GM21381 (cell line): ENCODE measurements around the gene RPH3AL.
A peak's percentile ranks its signal among the peaks of the same experiment; 100 is the strongest.

Experiments used
- ATAC-seq: cut with Tn5 transposase; IDR thresholded peaks from one replicate; pipeline ENCODE4 v1.9.1; 2021; ENCODE audit warnings: mild to moderate bottlenecking, moderate library complexity; ENCODE audit not compliant: unreplicated experiment

RPH3AL gene, protein sequence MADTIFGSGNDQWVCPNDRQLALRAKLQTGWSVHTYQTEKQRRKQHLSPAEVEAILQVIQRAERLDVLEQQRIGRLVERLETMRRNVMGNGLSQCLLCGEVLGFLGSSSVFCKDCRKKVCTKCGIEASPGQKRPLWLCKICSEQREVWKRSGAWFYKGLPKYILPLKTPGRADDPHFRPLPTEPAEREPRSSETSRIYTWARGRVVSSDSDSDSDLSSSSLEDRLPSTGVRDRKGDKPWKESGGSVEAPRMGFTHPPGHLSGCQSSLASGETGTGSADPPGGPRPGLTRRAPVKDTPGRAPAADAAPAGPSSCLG

DNA sequence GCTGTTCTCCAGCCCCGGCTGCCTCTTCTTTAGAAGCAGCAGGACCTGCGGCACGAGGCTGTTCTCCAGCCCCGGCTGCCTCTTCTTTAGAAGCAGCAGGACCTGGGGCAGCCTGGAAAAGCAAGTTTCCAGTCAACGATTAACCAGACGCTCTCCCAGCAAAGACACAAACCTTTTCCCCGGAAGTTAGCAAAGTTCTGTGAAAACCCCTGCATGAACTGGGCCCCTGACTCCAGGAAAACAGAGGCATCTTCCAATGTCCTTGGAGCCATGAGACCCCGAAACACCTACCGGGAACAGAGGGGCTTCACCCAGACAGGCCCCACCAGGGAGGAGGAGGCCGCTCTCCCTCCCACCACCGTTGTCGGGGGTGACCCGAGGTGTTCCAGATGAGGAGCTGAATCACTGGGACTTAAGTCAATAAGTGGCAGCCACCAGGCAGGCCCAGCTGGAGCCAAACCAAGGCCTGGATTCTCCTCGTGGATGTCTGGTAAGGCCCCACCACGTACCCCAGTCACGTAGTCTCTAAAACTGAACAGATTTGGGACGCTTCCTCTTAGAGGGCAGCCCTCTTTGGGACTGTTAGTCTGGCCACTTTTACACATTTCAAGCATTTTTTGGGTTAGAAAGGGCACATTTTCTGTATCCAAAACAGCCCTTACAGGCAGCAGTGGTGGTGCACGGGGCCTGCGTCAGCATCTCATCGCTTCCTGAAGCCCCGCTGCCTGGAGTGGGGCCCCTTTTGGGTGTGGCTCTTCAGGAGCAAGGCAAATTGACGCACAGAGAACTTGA lies at the start of gene RPH3AL:
RPH3AL (minus strand) TSS at position 387 of the 792 bp plus-strand sequence. CDS start 25,264 bp downstream, outside the sequence.
- ATAC-seq, result no peak

DNA sequence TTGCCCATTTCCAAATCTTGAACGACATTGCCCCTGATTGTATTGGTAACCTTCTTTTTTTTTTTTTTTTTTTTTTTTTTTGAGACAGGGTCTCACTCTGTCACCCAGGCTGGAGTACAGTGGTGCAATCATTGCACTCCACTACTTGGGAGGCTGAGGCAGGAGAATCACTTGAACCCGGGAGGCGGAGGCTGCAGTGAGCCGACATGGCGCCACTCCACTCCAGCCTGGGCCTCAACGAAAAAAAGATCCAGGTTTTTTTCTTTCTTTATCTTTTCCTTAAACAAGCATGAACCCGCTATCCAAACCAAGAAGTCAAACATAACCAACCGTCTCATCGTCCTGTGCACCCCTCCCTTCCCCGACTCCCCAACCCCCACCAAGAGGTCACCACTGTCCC lies 47.6 kb upstream of the RPH3AL start:
- ATAC-seq, result no peak

DNA sequence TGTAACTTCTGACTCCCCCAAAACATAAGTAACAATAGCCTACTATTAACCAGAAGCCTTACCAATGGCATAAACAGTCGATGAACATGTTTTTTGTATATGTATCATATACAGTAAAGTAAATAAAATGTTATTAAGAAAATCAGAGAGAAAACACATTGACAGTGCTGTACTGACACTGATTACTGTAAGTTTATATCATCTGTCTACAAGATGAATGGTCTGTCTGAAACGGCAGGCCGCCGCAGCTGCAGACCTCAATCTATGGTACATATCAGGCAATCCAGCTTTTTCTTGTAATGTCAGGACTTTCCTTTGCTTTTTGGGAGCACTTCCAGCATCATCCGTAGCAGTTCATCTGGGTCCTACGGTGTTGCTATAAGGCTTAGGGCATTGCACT lies 44.2 kb upstream of the RPH3AL start:
- ATAC-seq, result no peak

DNA sequence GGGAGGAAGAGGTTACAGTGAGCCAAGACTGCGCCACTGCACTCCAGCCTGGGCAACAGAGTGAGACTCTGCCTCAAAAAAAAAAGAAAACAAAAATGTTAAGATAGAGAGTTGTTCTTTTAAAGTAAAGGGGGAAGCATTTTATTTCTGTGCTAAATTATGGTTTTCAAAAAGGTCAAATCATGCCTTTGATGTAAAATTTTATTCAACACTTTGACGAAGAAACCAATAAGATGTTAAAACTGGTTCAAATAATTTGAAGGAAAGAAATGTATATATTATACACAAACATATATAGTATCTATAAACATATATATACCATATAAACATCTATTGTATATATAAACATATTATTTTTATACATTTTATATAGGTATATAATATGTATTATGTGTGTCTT lies 43.4 kb upstream of the RPH3AL start:
- no peak for ATAC-seq

DNA sequence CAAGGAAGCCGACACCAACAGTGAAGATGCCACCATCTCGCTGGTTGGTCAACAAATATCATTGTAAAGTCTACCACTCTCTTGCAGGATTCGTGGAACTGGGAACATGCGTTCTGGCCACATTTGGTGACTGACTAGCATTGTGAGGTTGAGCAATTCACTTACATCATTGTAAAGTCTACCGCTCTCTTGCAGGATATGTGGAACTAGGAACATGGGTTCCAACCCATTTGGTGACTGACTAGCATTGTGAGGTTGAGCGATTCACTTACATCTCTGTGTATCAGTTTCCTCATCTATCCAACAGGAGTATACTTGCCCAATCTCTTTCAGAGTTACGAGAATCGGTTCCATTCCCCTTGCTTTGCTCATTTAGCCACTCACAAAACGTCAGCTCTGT lies 42.6 kb upstream of the RPH3AL start:
- no peak for ATAC-seq

DNA sequence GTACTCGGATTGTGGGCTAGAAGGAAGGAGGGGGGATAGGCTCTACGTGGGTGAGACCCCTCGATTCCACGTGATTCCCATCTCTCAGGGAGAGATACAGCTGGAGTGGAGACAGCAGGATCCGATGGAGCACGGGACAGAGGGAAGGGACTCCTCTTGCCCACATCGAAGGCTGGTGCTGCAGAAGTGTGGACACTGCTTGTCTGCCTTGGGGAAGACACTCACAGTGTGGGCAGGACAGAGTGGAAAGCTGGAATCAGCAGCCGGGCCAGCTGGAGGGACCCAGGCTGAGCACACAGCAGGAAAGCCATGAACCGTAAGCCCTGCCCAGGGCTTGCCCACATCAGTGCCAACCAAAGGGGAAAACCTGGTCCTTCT lies 42.1 kb upstream of the RPH3AL start:
- ATAC-seq, result no peak

DNA sequence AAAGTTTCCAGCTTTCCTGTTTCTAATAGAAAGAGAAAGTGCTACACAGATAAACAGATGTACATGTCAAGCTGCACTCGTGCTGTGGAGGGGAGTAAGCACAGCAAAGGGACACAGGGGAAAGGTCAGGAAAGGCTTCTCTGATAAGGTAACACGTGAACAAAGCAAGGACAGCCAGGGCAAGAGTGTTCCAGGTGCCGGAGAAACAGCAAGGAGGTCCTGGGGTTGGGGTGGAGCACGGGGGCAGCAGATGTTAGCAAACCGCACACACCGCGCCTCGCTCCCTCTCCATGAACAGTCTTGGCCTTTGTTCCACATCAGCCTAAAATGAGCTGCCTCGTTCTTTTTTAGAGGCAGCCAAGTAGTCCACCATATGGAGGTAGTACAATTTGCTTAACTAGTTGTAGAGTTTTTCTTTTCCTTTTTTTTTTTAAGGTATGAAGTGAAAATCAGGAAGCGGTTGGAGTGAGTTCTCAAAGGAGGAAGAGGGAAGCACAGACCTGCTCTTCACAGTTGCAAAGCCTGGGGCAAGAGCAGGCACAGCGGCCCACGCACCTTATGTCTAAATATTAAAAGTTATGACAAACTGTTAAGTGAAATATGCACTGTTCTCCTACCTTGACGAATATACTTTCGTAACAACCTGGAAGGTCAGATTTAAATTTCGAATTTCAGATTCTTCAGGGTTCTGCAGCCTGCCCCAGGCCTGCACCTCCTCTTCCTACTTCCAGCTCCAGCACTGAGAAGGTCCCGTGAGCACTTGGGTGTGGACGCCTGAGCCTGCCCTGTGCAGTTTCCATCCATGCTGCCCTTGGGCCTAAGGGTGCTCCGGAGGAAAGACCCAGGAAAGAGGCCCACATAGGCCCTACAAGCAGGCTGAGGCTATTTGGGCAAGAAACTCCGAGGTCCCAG lies 41.5 kb upstream of the RPH3AL start:
- ATAC-seq, result no peak

DNA sequence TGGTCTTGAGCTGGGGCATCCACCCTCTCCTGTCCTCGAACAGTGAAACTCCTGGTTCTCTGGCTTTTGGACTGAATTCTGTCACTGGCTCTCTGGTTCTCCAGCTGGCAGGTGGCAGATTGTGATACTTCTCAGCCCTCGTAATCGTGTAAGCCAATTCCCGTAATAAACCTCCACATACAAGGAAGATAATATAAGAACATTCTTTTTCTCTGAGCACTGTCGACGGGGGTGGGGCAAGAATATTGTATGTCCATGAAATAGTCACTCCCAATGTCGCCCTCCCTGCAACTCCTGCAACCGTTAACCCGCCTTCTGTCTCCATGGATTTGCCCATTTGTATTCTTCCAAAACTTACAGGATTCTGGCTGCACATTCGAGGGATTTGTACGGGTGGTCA lies 39.2 kb upstream of the RPH3AL start:
- ATAC-seq, result no peak

DNA sequence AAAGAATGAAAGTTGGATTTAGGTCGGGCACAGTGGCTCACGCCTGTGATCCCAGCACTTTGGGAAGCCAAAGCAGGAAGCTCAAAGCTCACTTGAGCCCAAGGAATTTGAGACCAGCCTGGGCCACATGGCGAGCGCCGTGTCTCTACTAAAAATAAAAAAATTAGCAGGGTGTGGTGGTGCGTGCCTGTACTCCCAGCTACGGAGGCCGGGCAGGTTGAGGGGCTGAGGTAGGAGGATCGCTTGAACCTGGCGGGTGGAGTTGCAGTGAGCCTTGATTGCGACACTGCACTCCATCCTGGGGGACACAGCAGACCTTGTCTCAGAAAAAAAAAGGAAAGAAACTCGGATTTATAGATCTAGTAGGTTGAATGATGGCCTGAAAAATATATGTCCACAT lies 37.4 kb upstream of the RPH3AL start:
- ATAC-seq, result no peak

DNA sequence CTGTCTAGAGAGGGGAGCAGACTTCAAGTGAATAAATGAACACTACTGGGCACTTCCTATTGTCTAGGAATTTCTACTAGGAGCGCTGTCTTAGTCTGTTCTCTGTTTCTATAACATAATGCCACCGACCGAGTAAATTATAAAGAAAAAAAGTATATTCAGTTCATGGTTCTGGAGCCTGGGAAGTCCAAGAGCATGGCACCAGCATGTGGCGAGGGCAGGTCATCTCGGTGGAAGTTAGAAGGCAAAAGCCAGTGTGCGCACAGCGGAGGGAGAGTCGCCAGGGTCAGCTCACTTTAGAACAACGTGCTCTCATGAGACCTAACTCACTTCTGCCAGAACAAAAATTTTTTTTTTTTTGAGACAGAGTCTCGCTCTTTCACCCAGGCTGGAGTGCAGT lies 35.5 kb upstream of the RPH3AL start:
- ATAC-seq, result no peak

DNA sequence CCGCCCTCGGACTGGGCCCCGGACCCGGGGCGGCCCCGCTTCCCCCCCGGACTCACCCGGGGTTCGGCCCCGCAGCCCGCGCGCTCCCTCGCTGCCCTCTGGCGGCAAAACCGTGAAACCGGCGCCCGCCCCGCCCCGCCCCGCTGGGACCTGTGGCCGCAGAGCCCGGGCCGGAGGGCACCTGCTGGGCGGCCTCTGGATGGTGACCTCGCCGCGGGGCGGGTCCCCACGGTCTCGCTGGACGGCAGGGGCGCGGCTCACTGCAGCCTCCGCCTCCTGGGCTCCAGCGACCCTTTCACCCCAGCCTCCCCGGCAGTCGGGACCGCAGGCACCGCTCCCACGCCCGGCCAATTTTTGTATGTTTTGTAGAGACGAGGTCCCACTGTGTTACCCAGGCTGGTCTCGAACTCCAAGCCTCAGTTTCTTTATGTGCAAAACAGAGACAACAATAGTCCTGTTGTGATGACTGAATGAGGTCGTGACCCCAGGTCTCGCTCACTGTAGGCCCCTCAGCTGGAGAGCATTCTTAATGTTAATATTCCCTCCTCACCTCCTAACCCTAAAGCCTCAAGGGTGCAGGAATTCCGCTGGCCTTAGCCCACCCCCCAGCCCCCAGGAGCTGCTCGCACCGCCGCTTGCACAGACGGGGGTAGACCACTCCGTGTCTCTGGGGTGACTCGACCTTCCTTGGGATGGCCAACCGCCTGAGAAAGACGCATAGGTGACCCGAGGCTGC lies 33.7 kb upstream of the RPH3AL start:
- ATAC-seq, result peak; percentile 79

DNA sequence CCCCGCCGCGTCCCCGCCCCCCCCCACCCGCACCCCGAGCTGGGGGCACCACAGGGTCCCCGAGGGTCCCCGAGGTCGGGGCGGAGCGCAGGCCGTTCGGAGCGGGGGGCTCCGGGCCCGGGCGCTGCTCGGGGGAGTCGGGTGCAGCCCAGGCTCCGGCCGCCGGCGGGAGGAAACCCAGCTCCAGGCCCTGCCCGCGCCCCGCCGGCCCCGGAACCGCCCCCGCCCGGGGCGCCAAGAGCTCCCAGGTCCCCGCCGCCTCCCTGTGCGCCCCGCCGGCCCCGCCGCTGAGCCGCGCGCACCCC lies 33.2 kb upstream of the RPH3AL start:
- peak; percentile 11 for ATAC-seq

DNA sequence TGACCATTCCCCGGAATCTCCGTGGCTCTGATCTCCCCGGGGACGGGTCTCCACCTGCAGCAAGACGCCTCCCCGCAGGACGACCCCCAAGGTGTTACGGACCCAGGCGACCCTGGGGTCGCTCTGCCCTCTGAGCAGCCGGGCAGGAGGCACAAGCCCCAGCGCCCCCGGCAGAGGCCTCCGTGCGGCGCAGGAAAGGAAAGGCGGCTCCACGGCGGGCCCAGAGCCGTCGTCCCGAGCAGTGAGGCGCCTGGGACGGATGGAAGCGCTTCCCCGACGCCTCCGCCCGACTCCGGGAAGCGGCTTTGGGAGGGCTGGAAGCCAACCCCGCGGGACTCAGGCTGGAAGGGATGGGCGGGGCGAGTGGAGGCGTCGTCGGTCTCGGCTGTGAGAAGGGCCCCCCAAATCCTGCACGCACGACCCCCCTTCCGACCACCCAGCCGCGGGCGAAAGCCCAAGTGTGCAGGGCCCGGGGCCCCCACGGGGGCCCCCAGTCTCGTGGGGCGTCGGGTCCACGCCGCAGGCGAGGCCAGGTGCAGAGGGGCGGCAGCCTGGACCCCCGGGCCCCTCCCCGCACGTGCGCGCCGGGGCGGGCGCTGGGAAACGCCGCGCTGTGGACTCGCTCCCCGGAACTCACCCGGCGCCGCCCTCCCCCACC lies 32.7 kb upstream of the RPH3AL start:
- ATAC-seq, result peak; percentile 11

DNA sequence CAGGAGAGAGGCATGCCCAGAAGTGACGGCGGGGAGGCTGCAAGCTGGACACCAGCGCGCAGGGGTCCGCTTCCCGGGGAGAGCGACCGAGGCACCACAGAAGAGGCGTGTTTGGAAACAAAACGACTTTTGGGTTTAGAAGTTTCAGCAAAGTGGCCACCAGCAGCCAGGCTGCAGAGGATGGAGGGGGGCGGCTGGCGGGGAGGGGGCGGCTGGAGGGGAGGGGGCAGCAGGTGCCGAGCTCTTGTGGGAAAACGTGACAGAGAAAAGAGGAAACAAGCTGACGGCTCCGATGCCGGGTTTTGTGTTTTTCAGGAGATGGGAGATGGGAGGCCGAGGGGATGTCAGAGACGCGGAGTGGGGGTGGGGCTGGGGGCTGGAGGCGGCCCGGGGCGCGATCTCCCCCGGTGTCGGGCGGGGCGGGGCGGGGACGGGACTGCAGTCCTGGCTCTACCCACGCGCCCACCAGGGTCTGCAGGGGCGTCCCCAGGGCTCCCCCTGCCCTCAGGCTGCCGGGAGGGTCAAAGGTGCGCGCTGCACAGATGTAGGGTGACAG lies 32.1 kb upstream of the RPH3AL start:
- no peak for ATAC-seq

DNA sequence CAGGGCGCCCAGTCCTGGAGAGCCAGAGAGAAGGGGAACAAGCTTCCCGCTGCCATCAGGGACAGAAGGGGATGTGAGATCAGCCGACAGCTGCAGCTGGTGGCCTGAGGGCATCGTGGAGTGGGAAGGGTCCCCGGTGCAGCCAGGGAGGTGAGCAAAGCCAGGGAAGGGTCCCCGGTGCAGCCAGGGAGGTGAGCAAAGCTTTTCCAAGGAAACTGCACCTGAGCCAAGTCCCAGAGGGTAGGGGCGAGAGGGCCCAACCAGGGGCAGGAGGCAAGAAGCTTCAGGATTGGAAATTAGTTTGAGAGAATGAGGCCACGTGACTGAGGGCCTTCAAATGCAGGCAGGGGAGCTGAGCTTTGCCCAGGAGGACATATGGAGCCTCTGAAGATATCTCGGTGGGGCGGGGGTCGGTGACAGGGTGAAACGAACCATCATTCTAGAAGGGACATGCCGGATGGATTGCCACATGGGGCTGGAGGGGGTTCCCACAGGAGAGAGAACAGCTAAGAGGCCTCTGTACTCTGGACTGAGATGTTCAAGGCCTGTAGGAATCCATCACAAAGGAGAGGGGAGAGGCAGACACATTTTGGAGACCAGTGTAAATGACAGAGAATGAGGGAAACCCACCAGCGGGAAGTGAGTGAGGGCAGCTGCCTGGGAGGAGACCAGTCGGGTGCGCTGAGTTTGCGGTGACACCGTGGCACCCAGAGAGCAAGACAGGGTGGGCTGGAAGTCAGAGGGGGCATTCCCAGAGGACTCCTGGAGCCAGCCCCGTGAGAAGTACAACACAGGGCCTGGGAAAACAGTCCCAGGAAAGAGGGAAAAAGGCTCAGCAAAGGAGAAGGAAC lies 31.4 kb upstream of the RPH3AL start:
- no peak for ATAC-seq

DNA sequence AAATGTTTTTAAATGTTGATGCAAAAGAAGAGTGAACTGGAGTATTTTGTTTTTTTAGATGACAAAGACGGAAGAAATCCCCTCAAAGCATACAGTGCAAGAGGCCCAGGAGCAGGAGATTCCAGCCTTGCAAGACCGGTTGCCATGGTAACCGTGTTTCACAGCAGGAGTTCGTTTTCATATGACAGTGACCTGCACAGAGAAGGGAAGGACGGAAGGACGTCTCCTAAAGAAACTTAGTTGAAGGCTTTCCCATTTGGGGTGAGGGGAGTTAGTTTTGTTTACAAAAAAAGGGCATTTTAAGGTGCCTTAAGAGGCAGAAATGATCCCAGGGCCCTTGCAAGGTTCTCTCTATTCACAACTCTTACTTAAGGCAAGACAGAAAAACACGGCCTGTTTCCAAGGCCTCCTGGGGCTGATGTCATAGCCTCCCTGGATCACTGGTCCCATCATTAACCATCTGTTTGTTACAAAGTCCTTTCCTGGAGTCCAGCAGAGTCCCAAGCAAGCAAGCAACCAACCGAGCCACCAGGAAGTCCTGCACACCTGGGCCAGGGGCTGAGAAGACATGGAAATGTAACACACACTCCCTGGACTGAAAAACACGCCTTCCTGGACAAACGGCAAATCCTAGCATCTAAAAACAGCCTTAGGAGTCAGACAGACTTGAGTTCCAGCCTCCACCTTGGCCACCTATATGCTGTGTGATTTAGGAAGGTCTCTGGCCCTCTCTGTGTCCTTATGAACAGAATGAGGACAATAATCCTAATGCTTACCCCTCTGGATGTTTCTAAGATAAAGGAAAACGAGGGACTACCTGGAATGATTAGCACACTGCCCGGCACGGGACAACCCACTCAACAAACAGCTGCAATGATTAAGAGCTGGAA lies 30.3 kb upstream of the RPH3AL start:
- ATAC-seq, result no peak

DNA sequence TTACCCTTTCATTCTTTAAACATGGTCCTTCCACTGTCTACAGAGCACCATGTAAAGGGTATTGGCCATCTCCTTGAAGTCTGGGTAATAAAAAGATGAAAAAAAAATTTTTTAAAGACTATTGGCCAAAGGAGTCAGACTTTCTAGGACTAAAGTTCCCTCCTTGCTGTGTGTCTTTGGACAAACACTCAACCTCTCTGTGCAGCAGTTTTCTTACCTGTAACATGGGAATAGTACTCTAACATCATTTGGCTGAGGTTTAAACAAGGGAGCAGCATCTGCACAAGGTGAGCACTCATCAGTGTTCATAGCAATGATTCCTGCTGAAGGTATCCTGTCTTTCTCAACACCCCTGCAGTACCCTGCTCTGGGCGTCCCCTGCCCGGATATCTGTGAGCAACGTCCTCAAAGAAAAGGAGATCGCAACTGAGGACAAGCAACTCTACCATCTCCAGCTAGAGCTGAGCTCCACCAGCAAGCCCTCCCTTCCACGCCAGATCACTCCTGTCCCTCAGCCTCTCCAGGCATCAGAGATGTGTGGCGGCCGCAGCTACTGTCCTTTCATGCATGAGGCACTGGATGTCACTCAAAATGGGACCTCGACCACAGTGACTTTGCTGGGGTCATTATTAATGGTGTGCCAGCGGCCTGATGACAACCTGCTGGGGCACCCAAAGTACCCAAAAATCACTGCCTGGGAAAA lies 29.5 kb upstream of the RPH3AL start:
- ATAC-seq, result no peak

DNA sequence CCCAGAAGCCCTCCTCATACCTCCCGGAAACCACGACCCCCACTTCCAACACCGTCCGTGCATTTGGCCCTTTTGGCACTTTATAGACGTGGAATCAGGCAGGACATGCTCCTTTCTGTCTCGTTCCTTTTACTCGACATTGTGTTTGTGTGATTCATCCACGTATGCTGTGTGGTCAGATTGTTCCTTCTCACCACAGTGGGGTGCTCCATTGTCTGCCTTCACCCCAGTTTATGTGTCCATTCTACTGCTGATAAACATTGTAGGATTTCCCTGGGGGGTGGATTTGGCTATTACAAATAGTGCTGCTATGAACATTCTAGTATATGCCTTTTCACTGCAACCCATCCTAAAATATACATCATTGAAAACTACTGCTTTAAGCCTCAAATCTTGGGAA lies 28.9 kb upstream of the RPH3AL start:
- ATAC-seq, result no peak
